ENCODE measurements around the gene ZNF653.
"Not testable (repeated sequence)": the region's sequence is repeated elsewhere in the genome, so short reads cannot be mapped to it uniquely, and the experiment has no call there.

The ZNF653 gene

DNA sequence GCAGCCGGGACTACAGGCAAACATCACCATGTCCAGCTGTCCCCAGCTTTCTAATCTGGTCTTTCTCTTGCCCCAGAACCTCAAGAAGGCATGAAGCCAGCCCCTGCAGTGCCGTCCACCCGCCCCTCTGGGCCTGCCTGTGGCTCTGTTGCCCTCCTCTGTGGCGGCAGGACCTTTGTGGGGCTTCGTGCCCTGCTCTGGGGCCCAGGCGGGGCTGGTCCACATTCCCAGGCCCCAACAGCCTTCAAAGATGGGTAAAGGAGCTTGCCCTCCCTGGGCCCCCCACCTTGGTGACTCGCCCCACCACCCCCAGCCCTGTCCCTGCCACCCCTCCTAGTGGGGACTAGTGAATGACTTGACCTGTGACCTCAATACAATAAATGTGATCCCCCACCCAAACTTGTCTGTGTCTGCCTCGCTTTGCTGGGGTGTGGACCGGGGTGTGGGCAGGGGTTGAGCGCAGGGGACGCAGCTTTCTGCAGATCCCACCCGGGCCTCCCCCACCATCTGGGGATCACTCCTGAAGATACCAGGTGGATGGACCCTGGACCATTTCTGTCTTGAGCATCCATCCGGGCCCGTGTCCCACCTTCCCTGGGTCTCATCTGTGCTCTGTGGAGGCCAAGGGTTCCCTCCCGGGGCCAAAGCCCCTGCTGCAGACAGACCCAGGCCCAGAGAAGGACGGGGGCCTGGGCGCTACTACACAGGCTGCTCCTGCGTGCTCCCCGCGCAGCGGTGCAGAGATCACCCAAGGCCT lies 54.9 kb downstream of the ZNF653 start:
- Mint-ChIP-seq H3K27ac (no peak overlapping the region), H3K9me3 (no peaks in the 10 kb centered on the region), H3K4me1 (peaks cover 16% of the 10 kb centered on the region), H3K4me3 (no peak overlapping the region), H3K36me3 (peaks cover 14% of the 10 kb centered on the region), H3K27me3 (peaks cover 4% of the 10 kb centered on the region)
- DNase-seq (ENCODE audit: low spot score in 2 of 2) (no peak), ATAC-seq (ENCODE audit: low read depth) (no peak)

- H3K4me3 Mint-ChIP-seq = no peak overlapping the region
- H3K27me3 Mint-ChIP-seq = peaks cover 4% of the 10 kb centered on the region
- H3K36me3 Mint-ChIP-seq = peaks cover 24% of the 10 kb centered on the region
- H3K27ac Mint-ChIP-seq = no peak overlapping the region
- no peaks in the 10 kb centered on the region for H3K9me3 Mint-ChIP-seq
- ATAC-seq (ENCODE audit: low read depth) (no peak), DNase-seq (ENCODE audit: low spot score in 2 of 2) (no peak)
- H3K4me1 Mint-ChIP-seq = peaks cover 18% of the 10 kb centered on the region
Observed at GRCh38 chr19:11448923-11449554, 56.6 kb downstream of the ZNF653 start.

GRCh38 chr19:11448410-11448809 lies 57.2 kb downstream of the ZNF653 start:
- DNase-seq (ENCODE audit: low spot score in 2 of 2) (no peak), ATAC-seq (ENCODE audit: low read depth) (no peak)
- H3K9me3 Mint-ChIP-seq = no peaks in the 10 kb centered on the region
- no peak overlapping the region for H3K4me3 Mint-ChIP-seq
- peaks cover 26% of the 10 kb centered on the region for H3K36me3 Mint-ChIP-seq
- peaks cover 16% of the 10 kb centered on the region for H3K4me1 Mint-ChIP-seq
- peaks cover 3% of the 10 kb centered on the region for H3K27me3 Mint-ChIP-seq
- H3K27ac Mint-ChIP-seq = no peak overlapping the region

- Mint-ChIP-seq H3K9me3 (no peaks in the 10 kb centered on the region), H3K27me3 (peaks cover 1% of the 10 kb centered on the region), H3K4me1 (peaks cover 13% of the 10 kb centered on the region), H3K4me3 (no peak overlapping the region), H3K36me3 (peaks cover 26% of the 10 kb centered on the region), H3K27ac (no peak overlapping the region)
- DNase-seq (ENCODE audit: low spot score in 2 of 2) (no peak), ATAC-seq (ENCODE audit: low read depth) (no peak)
Observed at GRCh38 chr19:11447347-11448262, 58.0 kb downstream of the ZNF653 start.

GRCh38 chr19:11446652-11447301 lies 58.9 kb downstream of the ZNF653 start:
- H3K27ac Mint-ChIP-seq = peak overlapping the region; percentile 81
- H3K9me3 Mint-ChIP-seq = no peaks in the 10 kb centered on the region
- H3K4me3 Mint-ChIP-seq = no peak overlapping the region
- peak; percentile 41 to 72 for DNase-seq (ENCODE audit: low spot score in 2 of 2)
- ATAC-seq (ENCODE audit: low read depth) = peak; percentile 78
- H3K4me1 Mint-ChIP-seq = peaks cover 10% of the 10 kb centered on the region
- H3K36me3 Mint-ChIP-seq = peaks cover 31% of the 10 kb centered on the region
- no peaks in the 10 kb centered on the region for H3K27me3 Mint-ChIP-seq

DNA sequence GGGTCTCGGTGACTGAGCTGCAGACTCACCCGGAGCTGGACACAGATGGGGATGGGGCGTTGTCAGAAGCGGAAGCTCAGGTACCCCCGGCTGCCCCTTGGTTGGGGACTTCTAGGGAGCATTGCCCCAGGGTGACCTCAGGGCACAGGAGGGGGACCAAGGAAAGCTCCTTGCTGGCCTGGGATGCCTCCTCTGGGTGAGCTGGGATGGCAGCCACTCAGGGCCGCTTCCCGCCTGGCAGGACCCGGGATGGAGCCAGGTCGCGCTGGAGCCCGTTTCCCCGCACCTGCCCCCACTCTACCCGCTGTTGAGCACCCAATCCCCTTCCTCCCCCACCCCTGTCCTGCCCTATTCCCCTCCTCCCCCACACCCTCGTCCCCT lies 59.4 kb downstream of the ZNF653 start:
- Mint-ChIP-seq H3K4me3 (no peak overlapping the region), H3K36me3 (peaks cover 34% of the 10 kb centered on the region), H3K27ac (peak overlapping the region; percentile 81), H3K4me1 (peaks cover 10% of the 10 kb centered on the region), H3K9me3 (no peaks in the 10 kb centered on the region), H3K27me3 (no peaks in the 10 kb centered on the region)
- no peak for ATAC-seq (ENCODE audit: low read depth)
- DNase-seq (ENCODE audit: low spot score in 2 of 2) = no peak

DNA sequence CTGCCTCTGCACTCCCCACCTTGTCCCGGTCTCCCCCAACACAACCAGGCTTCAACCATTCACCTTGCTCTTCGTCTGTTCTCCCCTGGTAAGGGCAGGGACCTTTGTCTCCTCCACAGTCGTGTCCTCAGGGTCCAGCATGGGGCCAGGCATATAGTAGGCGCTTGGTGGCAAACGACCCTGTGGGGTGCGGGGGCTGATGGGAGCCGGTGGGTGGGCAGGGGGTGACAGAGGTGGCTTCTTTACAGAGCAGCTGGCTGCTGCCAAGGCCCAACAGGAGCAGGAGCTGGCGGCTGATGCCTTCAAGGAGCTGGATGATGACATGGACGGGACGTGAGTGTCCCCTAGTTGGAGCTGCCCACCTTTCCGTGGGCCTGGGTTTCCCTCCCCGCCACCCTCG lies 60.5 kb downstream of the ZNF653 start:
- Mint-ChIP-seq H3K9me3 (no peaks in the 10 kb centered on the region), H3K36me3 (peaks cover 37% of the 10 kb centered on the region), H3K27ac (no peak overlapping the region), H3K27me3 (no peaks in the 10 kb centered on the region), H3K4me3 (no peak overlapping the region), H3K4me1 (peaks cover 14% of the 10 kb centered on the region)
- ATAC-seq (ENCODE audit: low read depth) (no peak), DNase-seq (ENCODE audit: low spot score in 2 of 2) (no peak)

GRCh38 chr19:11444059-11444458 lies 61.6 kb downstream of the ZNF653 start:
- DNase-seq (ENCODE audit: low spot score in 2 of 2) (no peak), ATAC-seq (ENCODE audit: low read depth) (no peak)
- no peak overlapping the region for H3K27ac Mint-ChIP-seq
- H3K4me1 Mint-ChIP-seq = peaks cover 14% of the 10 kb centered on the region
- H3K4me3 Mint-ChIP-seq = no peak overlapping the region
- peaks cover 33% of the 10 kb centered on the region for H3K36me3 Mint-ChIP-seq
- H3K27me3 Mint-ChIP-seq = no peaks in the 10 kb centered on the region
- H3K9me3 Mint-ChIP-seq = no peaks in the 10 kb centered on the region

- DNase-seq (ENCODE audit: low spot score in 2 of 2) = peak; percentile 56 to 76
- ATAC-seq (ENCODE audit: low read depth) = peak; percentile 59
- peak overlapping the region; percentile 97 for H3K27ac Mint-ChIP-seq
- no peaks in the 10 kb centered on the region for H3K27me3 Mint-ChIP-seq
- peaks cover 19% of the 10 kb centered on the region for H3K36me3 Mint-ChIP-seq
- H3K9me3 Mint-ChIP-seq = no peaks in the 10 kb centered on the region
- H3K4me3 Mint-ChIP-seq = peak overlapping the region; percentile 77
- peaks cover 31% of the 10 kb centered on the region for H3K4me1 Mint-ChIP-seq
Observed at GRCh38 chr19:11437955-11438354, 67.7 kb downstream of the ZNF653 start.

- Mint-ChIP-seq H3K27ac (peak overlapping the region; percentile 97), H3K4me1 (peaks cover 24% of the 10 kb centered on the region), H3K4me3 (peak overlapping the region; percentile 97), H3K27me3 (no peaks in the 10 kb centered on the region), H3K9me3 (no peaks in the 10 kb centered on the region), H3K36me3 (peaks cover 9% of the 10 kb centered on the region)
- ATAC-seq (ENCODE audit: low read depth) (no peak), DNase-seq (ENCODE audit: low spot score in 2 of 2) (no peak)
Observed at GRCh38 chr19:11435833-11436313, 69.8 kb downstream of the ZNF653 start.

DNA sequence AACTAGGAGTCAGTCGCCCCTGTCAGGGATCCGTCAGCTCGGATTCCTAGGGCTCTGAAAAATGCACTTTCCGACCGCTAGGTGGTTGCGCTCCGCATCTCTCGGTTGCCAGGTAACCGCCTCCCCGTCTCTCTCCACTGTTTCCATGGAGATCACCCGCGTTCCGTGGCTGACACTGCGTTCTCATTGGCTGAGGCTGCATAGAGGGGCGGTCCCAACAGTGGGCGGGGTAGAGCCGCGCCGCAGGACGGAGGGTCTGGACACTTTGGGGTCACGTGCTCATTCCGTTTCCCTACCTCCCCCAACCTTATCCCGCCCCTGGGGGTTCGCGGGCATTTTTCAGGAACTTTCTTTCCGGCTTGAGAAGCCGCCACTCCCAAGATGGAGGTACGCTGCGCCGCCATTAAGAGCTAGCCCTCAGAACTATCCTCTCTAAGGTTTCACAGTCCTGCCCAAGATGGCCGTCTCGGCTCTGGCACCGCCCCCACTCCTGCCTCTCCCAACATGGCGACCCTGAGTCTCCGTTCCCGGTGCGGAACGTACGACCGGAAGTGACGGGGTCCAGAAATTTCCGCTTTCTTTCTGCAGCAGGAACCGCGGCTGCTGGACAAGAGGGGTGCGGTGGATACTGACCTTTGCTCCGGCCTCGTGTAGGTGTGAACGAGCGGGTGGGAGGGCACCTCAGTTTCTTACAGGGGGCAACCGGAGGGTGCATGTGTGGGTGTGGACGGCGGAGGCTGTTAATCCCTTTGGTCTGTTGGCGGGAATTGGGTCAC lies 70.4 kb downstream of the ZNF653 start, which contains the start of the genes ODAD3 and PRKCSH:
TSS of gene ODAD3 (minus strand) at position 65 of the 776 bp plus-strand sequence. CDS start 105 bp downstream, outside the sequence.
TSS of gene PRKCSH (plus strand) at position 579 of the 776 bp plus-strand sequence. CDS start 483 bp downstream, outside the sequence.
- Mint-ChIP-seq H3K9me3 (no peaks in the 10 kb centered on the region), H3K27ac (peak within 1 kb of the TSS; percentile 97), H3K4me1 (peaks cover 22% of the 10 kb centered on the region), H3K4me3 (peak within 1 kb of the TSS; percentile 97), H3K27me3 (no peaks in the 10 kb centered on the region), H3K36me3 (peaks cover 6% of the 10 kb centered on the region)
- peak; percentile 95 to 97 for DNase-seq (ENCODE audit: low spot score in 2 of 2)
- ATAC-seq (ENCODE audit: low read depth) = peak; percentile 83

DNA sequence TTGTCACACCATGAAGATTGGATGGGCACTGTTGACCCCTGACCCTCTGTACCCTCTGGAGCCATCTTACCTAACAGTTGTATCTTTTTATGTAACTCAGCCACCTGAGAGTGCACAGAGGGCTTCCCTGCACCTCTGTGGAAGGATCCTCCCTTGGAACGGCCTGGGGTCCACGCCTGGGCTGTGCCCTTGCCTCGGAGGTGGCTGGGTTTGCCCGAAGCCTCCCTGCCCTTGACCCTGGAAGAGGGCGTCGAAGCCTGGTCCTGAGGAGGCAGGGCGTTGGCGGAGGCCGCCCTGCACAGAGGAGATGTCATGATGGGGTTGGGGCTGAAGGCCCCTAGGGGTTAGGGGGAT lies 71.0 kb downstream of the ZNF653 start:
- H3K27me3 Mint-ChIP-seq = no peaks in the 10 kb centered on the region
- peak overlapping the region; percentile 97 for H3K27ac Mint-ChIP-seq
- peak; percentile 1 for ATAC-seq (ENCODE audit: low read depth)
- H3K4me3 Mint-ChIP-seq = peak overlapping the region; percentile 97
- peaks cover 22% of the 10 kb centered on the region for H3K4me1 Mint-ChIP-seq
- H3K9me3 Mint-ChIP-seq = no peaks in the 10 kb centered on the region
- H3K36me3 Mint-ChIP-seq = peaks cover 6% of the 10 kb centered on the region
- DNase-seq (ENCODE audit: low spot score in 2 of 2) = no peak

DNA sequence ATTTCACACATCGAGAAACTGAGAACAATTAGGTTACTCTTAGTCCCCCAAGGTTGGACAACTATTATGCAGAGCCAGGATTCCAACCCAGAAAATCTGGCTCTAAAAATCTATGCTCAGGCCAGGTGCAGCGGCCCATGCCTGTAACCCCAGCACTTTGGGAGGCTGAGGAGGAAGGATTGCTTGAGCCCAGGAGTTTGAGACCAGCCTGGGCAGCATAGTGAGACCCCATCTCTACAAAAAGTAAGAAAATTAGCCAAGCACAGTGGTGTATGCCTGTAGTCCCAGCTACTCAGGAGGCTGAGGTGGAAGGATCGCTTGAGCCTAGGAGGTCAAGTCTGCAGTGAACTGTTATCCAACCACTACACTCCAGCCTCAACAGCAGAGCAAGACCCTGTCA lies 72.1 kb downstream of the ZNF653 start:
- H3K4me1 Mint-ChIP-seq = peaks cover 22% of the 10 kb centered on the region
- not testable (repeated sequence) for H3K36me3 Mint-ChIP-seq; H3K4me3 Mint-ChIP-seq; H3K27me3 Mint-ChIP-seq; H3K27ac Mint-ChIP-seq; ATAC-seq (ENCODE audit: low read depth); DNase-seq (ENCODE audit: low spot score in 2 of 2); H3K9me3 Mint-ChIP-seq
